Umbilical cord (tissue), 2 donors: ENCODE measurements around the gene MATN3. TPM values are rescaled to one million over a fixed set of nuclear protein-coding genes. Genes with fewer than 3 reads are reported as not detected.

Experiments used
- DNase-seq: peaks from one replicate; pipeline ENCODE4 v3.0.0-alpha.2; 2015; ENCODE audit warnings: low spot score
- total RNA-seq: library from RNA; depleted of rRNA; stranded (reverse); fragments of >200 nt; gene quantifications from one replicate; pipeline ENCODE4 v1.2.3, GENCODE V29; 2014; ENCODE audit warnings: low replicate concordance; ENCODE audit not compliant: insufficient read depth

The MATN3 gene
- total RNA-seq, 1 donor from 2014 or later = 4.1 TPM

- DNase-seq = no peak
Observed at GRCh38 chr2:20037660-20038059, 25.2 kb upstream of the MATN3 start.

DNA sequence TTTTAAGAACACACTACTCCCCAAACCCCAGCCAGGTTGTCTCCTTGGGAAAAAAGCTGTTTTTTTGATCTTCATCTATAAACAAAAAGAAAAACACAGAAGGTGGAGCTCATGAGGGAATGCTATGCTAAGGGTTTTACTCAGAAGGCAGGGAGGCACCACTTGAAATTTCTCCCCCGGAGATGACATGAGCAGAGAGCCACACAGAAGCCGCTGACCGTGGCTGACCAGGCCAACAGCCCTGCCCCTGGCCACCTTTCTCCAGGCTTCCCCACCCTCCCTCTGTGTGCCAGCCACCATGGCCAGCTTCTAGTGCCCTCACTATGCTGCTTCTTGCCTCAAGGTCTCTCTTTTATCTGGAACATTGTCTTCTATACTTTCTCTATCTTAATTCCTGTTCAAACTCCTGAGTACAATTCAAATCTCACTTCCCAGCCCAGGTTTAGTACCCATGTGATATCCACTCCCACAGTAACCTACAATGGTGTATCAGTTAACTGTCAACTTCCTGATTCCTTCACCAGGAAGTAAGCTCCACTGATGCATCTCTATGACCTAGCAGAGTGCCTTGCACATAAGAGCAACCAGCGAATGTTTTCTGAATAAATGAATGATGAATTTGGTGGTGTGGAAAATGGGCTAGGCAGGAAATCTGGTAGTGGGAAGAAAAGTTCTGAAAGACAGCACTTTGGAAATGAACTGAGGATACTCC lies 23.6 kb upstream of the MATN3 start:
- DNase-seq = no peak

DNA sequence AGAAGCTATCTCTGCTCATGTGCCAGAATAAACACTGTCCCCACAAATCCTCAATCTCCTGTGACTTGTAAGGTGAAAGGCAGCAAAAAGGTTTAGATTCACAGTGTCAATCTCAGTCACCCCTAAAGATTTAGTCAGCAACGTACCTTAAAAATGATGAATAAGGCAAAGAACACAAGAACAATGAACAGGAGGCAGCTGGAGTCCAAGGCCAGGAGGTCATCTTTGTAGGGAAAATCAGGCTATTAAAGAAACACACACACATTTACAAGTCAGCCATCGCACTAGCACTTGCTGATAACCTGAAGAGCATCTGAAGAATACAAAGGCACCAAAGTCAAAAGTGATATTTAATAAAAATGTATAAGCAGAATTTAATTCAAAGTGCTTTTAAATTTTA lies 22.4 kb upstream of the MATN3 start:
- no peak for DNase-seq

DNA sequence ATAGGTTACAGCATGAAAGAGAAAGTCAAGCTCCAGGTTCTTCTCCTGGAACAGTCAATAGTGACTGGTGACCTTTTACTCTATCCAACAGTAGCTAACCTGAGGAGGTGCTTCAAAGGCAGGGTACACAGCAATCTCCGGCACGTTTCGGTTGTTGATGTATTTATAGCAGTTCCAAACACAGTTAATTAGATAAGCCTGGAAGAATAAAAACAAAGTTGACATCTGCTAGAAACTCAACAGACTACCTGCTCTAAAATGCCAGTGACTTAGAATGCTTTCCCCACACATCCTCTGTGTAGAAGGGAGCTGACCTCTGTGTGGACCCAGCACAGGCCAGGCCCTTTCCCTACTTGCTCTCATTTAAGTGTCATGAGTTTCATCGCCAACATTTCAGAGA lies 21.8 kb upstream of the MATN3 start:
- no peak for DNase-seq

- DNase-seq = no peak
Observed at GRCh38 chr2:20033322-20033721, 20.9 kb upstream of the MATN3 start.

DNA sequence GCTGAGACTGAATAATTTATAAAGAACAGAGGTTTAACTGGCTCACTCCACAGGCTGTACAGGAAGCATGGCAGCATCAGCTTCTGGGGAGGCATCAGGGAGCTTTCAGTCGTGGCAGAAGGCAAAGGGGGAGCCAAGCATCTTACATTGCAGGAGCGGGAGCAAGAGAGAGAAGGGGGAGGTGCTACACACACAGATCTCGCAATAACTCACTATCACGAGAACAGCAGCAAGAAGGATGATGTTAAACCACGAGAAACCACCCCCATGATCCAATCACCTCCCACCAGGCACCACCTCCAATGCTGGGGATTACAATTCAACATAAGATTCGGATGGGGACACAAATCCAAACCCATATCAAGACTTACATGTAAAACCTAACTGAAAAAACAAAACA lies 17.8 kb upstream of the MATN3 start:
- DNase-seq = no peak

GRCh38 chr2:20027705-20028434 lies 15.4 kb upstream of the MATN3 start:
- DNase-seq = no peak

- no peak for DNase-seq
Observed at GRCh38 chr2:20027260-20027677, 14.8 kb upstream of the MATN3 start.

- no peak for DNase-seq
Observed at GRCh38 chr2:20025065-20025786, 12.8 kb upstream of the MATN3 start.

DNA sequence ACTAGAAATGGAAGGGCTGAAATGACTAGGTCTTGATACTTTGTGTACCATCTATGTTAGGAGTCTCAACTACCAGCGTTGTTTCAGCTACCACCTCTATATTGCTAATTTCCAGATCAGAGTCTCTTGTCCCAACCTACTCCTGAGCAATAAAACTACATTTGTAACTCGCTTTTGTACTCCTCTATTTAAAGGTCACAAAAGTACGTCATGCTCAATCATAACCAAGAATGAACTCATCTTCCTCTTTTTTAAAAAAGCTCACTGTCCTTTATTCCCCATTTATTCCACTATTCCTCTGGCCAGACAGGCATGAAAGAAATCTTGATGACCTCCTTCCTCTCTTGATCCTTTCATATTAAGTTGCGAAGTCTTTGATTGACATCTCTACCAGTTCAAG lies 11.2 kb upstream of the MATN3 start:
- no peak for DNase-seq

GRCh38 chr2:20021405-20022009 lies 9.0 kb upstream of the MATN3 start:
- no peak for DNase-seq

DNA sequence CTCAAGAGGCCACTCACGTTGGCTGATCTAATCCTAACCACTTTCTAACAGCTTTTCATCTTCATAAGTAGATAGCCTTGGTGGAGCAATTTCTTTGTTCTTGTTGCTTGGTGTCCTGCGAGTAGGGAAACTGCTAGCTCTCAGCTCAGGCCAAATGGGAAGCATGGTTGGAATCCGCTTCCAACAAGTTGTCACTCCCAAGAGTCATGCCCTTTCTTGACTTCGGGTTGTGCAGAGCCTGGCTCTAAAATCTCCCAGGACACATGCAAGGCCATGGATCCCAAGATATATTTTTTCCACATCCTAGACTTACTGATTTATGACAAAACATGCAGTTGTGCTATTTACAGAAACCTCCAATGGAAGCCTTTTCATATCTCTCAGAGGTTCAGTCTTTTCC lies 7.3 kb upstream of the MATN3 start:
- no peak for DNase-seq

DNA sequence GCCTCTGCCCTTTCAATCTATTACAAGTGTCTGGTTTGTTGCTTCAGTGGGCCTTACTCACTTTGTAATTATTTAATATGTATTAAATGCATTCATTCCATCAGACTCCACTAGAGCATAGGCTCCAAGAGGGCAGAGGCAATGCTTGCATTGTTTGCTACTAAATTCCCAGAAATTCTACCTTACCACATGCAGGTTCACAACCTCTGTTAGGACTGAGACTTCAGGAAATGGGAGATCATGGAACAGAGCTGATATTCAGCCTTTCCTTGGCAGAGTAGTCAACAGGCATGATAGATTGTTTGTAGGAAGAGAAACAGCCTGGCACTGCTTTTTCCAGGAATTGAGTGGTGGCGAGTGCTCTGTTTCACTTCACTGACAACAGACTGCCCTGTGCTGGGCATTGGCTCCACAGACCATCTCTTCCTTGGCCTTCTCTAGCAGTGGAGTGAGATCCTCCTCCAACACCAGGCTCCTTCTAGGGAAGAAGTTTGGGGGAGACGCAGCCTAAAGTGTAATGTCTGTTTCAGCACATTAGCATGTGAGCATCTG lies 6.2 kb upstream of the MATN3 start:
- DNase-seq = no peak

GRCh38 chr2:20016346-20016745 lies 3.9 kb upstream of the MATN3 start:
- DNase-seq = no peak

GRCh38 chr2:20015482-20016083 lies 3.1 kb upstream of the MATN3 start:
- peak; percentile 56 for DNase-seq

DNA sequence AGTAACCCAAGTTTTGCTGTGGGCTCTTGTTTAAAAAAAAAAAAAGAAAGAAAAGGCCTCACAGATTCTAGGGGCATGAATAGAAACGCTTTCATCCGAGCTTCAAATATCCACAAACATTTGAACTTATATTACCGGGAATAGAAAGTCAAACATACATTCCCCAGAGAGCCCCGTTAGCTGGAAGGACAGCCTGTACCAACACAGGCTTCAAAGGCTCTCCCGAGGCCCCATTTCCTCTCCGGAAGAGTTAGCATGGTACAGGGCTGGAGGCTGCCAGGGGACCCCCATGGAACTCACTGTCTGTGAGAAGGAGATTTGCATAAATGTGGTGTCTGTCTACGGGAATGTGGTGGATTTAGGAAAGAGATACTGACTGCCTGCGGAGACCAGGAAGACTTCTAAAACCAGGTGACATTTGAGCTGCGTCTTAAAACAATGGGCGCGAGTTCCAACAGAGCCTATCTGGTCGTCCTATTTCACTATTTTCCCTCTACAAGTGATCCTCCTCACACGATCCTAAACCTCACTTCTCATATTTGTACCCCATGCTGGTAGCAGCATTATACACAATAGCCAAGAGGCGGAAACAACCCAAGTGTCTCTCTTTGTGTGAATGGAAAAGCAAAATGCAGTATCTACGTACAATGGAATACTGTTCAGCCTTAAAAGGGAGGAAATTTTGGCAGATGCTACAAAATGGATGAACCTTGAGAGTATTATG lies 820 bp upstream of the MATN3 start:
- peak; percentile 26 for DNase-seq

DNA sequence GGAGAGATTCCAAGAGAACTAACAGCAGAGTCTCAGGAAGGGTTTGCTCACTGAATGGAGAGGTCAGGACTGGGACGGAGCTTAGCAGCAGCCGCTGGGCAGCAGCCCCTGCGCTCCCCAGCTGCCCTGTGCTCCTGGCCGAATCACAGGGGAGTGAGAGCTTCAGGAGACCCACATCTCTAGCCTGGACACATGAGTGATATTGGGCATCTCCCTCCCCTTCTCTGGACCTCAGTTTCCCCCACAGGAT lies 511 bp downstream of the MATN3 start:
- no peak for DNase-seq

DNA sequence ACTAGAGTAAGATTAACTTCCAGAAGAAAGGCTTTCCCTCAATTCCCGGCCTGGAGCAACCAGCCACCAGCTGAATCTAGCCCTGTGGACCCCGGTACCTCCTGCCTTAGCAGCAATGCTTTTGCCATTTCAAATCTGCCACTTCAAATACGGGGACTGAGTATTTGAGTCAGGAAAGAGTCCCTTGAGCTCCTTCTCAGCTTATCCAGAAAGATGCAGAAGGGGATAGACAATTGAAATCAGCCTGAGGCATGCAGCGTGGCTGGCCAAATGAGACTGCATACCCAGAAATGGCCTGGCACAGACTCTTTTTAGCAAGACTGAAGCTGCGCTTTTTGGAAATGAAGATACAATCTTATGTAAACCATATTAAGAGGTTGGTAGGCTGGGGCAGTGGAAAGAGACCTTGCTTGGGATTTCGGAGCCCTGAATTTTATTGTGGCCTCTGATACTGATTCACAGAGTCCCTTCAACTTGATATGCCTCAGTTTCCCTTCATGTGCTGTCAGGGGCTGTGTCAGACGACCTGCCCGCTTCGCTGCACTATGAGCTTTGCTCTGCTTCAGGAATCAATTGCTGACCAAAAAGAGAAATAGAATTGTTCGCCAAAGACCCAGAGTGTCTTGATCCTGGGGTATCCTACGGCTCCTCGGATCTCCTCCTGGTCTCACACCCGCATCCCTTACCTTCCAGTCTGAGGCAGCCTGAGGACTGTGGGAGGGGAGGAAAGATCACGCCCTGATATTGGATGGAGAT lies 1.0 kb downstream of the MATN3 start:
- DNase-seq = no peak

DNA sequence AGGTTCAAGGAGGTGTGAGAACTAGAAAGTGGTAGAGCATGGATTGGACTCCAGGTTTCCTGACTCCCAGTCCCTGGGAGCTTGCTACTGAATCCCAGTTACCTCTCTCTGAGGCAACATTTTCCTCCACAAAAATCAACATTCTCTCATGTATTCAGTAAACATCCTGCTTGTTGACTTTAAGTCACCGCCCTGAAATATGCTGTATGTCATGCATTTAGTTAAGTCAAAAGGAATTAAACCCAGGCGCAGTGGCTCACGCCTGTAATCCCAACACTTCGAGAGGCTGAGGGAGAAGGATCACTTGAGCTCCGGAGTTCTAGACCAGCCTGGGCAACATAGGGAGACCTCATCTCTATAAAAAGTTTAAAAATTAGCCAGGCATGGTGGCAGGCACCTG lies 3.8 kb downstream of the MATN3 start:
- no peak for DNase-seq

DNA sequence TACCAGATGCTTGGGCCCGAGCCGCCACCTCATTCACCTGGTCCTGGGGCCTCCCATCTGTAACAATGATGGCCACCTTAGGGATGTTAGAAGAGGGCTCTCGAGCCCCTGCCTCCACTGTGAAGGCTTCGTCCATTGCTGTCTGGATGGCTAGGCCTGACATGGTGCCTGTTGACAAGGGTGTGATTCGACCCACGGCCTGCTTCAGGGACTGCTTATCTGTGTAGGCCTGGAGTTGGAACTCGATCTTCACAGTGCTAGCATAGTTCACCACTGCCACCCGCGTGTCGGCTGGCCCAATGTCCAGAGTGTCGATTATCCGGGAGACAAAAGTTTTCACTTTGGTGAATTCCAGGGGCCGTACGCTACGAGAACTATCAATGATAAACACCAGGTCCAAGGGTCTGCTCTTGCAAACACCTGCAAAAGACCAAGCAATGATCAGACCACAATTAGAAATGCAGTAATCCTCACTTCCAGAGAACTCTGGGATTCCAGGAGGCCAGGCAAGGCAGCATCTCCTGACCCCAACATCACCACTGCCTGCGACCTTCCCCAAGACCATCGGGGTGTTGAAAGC lies 6.5 kb downstream of the MATN3 start:
- no peak for DNase-seq
